GM18951 (cell line): Measurements from ENCODE around the gene TPSD1.
"Not testable (repeated sequence)": the region's sequence is repeated elsewhere in the genome, so short reads cannot be mapped to it uniquely, and the experiment has no call there.

Experiments
- POLR2A ChIP-seq: IDR thresholded peaks from 4 replicates; pipeline ENCODE4 v1.6.1; 2011; ENCODE audit warnings: mild to moderate bottlenecking; ENCODE audit not compliant: insufficient read length, insufficient read depth; ENCODE audit errors: extremely low read depth
- in situ Hi-C: fragments of 300-500 bp; cut with MboI; formaldehyde crosslinking; loops from one replicate; pipeline ENCODE4 v1.12.0; 2022; ENCODE audit warnings: low sequenced_read_pairs, mixed read lengths, inconsistent platforms; ENCODE audit not compliant: unreplicated experiment

TPSD1 gene

GRCh38 chr16:1261131-1261892 lies 5.4 kb downstream of the TPSD1 start:
- no peak for TF ChIP-seq POLR2A
- in situ Hi-C loops: no loop called here

DNA sequence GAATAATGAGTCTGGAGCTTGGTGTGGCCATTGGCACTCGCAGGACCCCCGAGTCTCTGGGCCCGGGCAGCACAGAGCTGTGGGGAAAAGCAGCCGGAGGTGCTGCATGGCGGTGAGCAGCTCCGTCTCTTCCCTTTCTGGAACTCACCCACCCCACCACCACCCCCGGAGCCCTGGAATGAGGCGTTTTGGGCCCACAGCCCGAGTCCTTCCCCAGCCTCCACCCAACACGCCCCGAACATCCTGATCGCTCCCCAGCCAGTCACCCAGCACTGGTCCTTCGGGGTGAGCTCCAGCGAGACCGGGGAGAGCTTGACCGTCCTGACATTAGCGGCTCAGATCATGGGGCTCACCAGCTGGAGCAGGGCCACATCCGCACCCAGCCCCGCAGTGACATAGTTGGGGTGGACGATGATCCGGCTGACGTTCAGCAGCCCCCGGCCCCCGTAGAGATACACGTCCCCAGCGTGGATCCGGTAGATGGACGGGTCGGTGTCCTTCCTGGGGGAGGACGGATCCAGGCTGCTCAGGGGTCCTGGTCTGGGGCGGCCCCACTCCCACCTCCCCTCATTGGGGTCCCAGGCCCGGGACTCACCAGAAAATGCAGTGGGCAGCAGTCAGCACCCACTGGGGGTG lies 6.5 kb downstream of the TPSD1 start:
- no peak for TF ChIP-seq POLR2A
- in situ Hi-C loops: no loop called here

GRCh38 chr16:1262846-1263221 lies 7.0 kb downstream of the TPSD1 start:
- in situ Hi-C loops: no loop called here
- no peak for TF ChIP-seq POLR2A

DNA sequence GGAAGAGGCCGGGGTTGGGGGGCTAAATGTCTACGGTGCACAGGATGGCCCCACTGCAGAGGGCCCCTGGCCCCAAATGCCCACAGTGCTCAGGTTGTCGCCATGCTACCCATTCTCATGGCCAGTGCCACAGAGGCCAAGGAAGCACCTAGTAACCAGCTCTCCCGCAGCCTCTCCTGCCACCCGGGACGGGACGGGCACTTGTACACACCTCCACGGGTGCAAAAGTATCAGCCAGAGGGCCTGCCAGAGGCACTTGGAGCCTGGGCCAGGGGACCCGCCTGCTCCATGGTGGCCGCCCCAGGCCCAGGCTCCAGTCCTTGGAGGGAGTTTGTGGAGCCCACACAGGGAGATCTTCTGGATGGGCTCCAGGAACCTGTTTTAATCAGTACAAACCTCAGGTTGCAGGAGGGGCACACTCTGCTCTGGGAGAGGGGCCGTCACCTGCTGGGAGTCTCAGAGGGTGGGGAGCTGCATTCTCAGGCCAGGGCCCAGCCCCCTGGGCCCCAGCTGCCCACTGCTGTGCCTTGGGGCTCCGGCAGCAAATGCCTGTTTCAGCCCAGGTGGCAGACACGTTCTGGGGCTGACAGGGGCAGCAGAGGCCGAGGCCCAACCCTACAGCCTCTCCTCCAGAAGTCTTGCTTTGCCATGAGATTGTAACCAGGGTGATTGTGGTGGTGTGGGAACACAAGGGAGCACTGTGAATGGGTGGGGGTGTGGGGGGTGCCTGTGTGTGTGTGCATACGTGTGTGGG lies 7.9 kb downstream of the TPSD1 start:
- TF ChIP-seq POLR2A: no peak
- in situ Hi-C loops: no loop called here

DNA sequence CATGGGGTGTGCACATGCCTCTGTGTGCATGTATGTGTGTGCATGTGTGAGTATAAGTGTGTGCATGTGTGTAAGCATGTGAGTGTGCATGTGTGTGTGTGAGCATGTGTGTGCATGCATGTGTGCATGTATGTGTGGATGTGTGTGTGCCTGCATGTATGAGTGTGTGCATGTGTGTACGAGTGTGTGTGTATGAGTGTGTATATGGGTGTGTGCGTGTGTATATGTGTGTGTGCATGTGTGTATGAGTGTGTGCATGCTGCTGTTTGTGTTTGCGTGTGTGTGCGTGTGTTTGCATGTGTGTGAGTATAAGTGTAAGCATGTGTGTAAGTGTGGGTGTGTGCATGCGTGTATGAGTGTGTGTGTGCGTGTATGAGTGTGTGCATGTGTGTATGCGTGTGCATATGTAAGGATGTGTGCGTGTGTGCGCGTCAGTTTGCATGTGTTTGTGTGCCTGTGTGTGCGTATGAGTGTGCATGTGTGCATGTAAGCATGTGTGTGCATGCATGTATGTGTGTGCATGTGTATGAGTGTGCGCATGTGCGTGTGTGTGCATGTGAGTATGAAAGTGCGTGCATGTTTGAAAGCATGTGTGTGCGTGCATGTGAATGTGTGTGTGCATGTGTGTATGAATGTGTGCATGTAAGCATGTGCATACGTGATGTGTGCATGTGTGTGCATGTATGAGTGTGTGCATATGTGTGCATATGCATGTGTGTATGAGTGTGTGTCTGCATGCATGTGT lies 8.6 kb downstream of the TPSD1 start:
- in situ Hi-C loops: no loop called here
- TF ChIP-seq POLR2A: no peak

GRCh38 chr16:1265090-1265630 lies 9.3 kb downstream of the TPSD1 start:
- in situ Hi-C loops: no loop called here
- TF ChIP-seq POLR2A: no peak

DNA sequence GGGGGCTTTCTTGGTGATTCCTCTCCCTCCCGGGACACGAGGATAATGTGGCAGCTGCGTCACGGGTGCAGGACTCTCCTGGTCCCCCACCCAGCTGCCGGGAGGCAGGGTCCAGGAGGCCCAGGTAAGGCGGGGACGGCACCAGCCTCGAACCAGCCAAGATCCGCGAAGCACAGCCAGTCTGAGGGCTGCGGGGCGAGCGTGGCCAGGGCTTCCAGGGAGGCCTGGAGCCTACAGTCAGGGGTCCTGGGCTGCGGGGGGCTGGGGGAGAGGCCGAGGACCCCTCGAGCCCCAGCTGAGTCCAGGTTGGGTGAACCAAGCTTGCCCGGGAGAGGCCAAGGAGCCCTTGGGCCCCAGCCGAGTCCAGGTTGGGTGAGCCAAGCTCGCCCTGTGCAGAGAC lies 10.0 kb downstream of the TPSD1 start:
- no peak for TF ChIP-seq POLR2A
- in situ Hi-C loops: no loop called here

- in situ Hi-C loops: not testable (repeated sequence)
These were observed 13.5 kb downstream of the TPSD1 start for GRCh38 chr16:1269418-1269817.

- TF ChIP-seq POLR2A: no peak
- in situ Hi-C loops: no loop called here
These were observed 15.5 kb downstream of the TPSD1 start for GRCh38 chr16:1271380-1271723.

DNA sequence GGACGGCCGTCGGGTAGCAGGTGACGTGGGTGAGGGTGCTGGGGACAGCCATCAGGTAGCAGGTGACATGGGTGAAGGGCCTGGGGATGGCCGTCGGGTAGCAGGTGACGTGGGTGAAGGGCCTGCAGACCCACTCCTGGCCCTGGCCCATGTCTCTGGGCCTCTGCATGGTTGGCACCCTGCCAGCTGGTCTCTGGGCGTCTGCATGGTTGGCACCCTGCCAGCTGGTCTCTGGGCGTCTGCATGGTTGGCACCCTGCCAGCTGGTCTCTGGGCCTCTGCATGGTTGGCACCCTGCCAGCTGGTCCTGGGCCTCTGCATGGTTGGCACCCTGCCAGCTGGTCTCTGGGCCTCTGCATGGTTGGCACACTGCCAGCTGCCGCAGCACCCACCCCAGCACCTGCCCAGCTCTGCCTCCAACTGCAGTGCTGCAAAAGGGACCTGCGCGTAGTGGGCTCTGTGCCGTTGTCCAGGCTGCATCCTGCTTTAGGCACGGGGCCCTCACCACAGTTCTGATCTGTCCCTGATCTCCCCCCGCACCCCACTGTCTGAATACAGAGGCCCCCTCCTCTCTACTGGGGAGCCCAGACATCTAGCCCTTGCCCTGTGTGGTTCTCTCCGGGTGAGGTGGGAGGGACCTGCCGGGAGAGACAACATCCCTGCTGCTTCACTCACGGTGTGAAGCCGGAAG lies 16.0 kb downstream of the TPSD1 start:
- in situ Hi-C loops: not testable (repeated sequence)

GRCh38 chr16:1272453-1273198 lies 16.8 kb downstream of the TPSD1 start:
- in situ Hi-C loops: no loop called here
- TF ChIP-seq POLR2A: no peak

- in situ Hi-C loops: no loop called here
- no peak for TF ChIP-seq POLR2A
These were observed 17.9 kb downstream of the TPSD1 start for GRCh38 chr16:1273816-1274215.
